GM13977 (cell line): ENCODE measurements around the gene ADAMTS7.

ENCODE experiments used
- DNase-seq: peaks from one replicate; pipeline ENCODE4 v3.0.0; 2012; ENCODE audit warnings: low spot score
- in situ Hi-C: fragments of 300-500 bp; cut with MboI; formaldehyde crosslinking; loops from one replicate; pipeline ENCODE4 v1.12.0; 2022; ENCODE audit warnings: low sequenced_read_pairs, low pct_unique_long_range_greater_than_20kb, mixed read lengths, inconsistent platforms; ENCODE audit not compliant: unreplicated experiment
- TF ChIP-seq, protein P1 (sequence below): IDR thresholded peaks from 2 replicates; pipeline ENCODE4 v1.5.1; 2012; ENCODE audit warnings: mild to moderate bottlenecking, control low read depth; ENCODE audit not compliant: insufficient read depth; ENCODE audit errors: extremely low read depth, missing control alignments

Gene ADAMTS7

DNA sequence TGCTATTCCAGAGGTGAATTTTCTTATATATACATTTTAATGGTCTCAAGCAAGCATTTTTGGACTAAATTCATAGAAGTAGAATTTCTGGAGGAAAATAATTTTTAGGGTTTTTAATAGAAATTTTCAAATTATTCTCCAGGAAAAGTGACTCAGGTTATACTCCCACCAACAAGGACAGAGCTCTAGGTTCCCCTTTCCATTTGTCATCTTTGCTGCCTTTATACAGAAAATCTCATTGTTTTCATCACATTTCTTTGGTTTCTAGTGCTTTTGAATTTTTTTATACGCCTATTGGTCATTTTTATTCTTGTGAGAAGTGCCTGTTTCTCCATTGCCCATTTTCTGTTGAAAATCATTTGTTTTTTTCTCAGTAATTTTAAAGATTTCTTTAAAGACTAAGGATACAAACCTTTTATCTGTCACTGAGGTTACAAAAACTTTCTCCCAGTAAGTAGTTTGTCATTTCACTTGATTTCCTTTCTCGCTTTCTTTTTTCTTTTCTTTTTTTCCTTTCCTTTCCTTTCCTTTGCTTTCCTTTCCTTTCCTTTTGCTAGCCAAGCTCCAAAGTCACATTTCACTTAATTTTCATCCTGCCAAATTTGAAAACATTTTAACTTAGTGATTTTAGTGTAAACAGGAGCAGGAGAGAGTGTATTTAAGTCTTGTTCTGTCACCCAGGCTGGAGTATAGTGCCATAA lies 93.2 kb downstream of the ADAMTS7 start:
- no peak for DNase-seq
- TF ChIP-seq, protein P1, sequence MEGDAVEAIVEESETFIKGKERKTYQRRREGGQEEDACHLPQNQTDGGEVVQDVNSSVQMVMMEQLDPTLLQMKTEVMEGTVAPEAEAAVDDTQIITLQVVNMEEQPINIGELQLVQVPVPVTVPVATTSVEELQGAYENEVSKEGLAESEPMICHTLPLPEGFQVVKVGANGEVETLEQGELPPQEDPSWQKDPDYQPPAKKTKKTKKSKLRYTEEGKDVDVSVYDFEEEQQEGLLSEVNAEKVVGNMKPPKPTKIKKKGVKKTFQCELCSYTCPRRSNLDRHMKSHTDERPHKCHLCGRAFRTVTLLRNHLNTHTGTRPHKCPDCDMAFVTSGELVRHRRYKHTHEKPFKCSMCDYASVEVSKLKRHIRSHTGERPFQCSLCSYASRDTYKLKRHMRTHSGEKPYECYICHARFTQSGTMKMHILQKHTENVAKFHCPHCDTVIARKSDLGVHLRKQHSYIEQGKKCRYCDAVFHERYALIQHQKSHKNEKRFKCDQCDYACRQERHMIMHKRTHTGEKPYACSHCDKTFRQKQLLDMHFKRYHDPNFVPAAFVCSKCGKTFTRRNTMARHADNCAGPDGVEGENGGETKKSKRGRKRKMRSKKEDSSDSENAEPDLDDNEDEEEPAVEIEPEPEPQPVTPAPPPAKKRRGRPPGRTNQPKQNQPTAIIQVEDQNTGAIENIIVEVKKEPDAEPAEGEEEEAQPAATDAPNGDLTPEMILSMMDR = no peak
- in situ Hi-C loops = no loop called here

DNA sequence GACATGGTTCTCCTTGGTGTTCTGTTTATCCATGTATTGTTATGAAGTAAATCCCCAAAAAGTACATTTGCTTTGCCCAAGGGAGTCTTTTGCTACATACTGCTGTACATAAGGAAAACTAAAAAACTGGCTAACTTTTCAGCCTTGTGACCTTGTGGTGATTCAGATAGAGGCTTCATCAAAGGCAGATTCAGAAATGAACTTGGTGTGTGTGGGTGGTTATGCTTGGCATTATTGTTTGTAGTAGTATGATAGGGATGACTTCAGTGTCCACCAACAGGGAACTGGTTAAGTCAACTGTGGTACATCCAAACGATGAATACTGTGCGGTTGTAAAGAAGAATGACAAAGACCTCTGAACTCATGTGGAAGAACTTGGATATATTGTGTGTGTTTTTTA lies 94.6 kb downstream of the ADAMTS7 start:
- TF ChIP-seq, protein P1 = no peak
- in situ Hi-C loops = no loop called here
- no peak for DNase-seq

DNA sequence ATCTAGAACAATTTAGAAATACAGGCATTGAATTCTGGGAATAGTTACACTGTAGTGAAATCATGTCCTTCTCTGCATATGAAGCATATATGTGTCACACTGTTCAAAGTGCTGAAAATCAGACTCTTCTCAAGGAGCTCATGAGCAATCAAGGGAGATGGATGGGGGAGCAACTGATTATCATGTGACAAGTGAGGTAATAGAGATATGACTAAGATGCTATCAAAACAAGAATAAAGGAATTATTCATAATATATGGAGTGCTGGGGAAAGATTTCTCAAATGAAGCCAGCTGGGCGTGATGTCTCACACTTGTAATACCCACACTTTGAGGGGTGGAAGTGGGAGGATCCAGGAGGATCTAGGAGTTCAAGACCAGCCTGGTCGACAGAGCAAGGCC lies 95.3 kb downstream of the ADAMTS7 start:
- in situ Hi-C loops = no loop called here
- TF ChIP-seq, protein P1 = no peak
- DNase-seq = no peak

DNA sequence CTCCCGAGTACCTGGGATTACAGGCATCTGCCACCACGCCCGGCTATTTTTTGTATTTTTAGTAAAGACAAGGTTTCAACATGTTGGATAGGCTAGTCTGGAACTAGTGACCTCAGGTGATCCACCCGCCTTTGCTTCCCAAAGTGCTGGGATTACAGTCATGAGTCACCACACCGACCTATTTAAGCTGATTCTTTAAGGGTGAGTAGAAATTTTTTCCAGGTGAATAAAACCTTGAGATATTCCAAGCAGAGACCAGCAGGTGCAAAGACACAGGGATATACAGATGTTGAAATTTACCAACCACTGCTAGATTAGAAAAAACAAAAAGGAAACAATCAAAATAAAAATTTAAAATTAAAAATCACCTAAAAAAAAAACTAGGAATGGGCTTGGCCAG lies 95.8 kb downstream of the ADAMTS7 start:
- in situ Hi-C loops = no loop called here

DNA sequence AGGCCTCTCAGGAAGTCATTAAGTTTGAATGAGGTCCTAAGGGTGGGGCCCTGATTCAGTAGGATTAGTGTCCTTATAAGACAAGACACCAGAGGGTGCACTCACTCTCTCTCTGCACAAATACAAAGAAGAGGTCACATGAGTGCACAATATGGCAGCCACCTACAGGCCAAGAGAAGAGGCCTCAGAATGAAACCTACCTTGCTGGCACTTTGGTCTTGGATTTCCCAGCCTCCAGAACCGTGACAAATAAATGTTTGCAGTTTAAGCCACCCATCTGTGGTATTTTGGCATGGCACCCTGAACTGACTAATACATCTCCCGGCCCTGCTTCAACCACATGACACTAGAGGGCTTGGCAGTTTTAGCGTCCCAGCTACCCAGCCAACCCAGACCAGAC lies 96.4 kb downstream of the ADAMTS7 start:
- DNase-seq = no peak
- TF ChIP-seq, protein P1 = no peak
- in situ Hi-C loops = no loop called here

More for the DNA sequence above, 95.8 kb downstream of the ADAMTS7 start:
- TF ChIP-seq, protein P1 = no peak
- DNase-seq = no peak

DNA sequence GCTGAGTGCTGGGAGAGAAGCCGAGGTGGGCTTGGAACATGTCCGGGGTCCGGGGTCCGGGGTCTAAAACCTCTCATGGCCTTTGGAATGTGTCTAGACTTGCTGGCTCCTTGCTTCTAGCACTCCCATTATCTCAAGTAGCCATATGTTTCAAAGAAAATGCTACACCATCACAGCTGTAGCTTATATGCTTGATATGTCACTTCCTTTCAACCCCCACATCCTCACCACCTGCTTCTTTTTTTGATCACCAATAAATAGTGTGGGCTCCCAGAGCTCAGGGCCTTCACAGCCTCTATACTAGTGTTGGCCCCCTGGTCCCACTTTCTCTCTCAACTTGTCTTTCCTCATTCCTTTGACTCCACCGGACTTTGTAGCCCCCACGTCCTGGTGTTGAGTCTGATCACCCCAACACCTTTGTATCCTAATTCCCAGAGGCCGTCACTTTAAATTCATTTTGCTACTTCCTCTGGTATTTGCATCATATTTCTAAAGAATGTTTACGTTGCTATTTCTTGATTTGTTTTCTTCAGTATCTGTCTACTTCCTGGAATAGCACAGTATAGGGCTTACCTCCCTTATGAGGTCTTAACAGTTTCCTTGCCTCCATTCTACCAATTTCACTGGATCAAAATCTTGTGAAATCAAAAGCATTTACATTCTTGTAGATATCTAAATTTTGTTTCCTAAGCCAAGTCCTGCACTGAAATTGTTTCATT lies 98.3 kb downstream of the ADAMTS7 start:
- in situ Hi-C loops = no loop called here
- TF ChIP-seq, protein P1 = no peak
- DNase-seq = no peak
